Keratinocyte (primary cell): ENCODE measurements around the gene ATP13A3. TPM values are rescaled to one million over a fixed set of nuclear protein-coding genes. Genes with fewer than 3 reads are reported as not detected.
"Not testable (repeated sequence)": the region's sequence is repeated elsewhere in the genome, so short reads cannot be mapped to it uniquely, and the experiment has no call there.

Experiments
- DNase-seq: peaks from one replicate; pipeline ENCODE4 v3.0.0-alpha.2; 2011; ENCODE audit warnings: low read depth, missing footprints, low spot score
- FAIRE-seq: peaks from 2 replicates; lab custom pipeline; 2011; peaks lifted over from hg19 to GRCh38; lab: Jason Lieb, UNC
- H2AFZ ChIP-seq: 2 replicates; pipeline ENCODE4 v1.6.0; 2012; ENCODE audit warnings: low read length, control low read depth, inconsistent platforms; ENCODE audit not compliant: control insufficient read depth
- H3K27ac ChIP-seq: 2 replicates; pipeline ENCODE4 v1.5.1; 2011; ENCODE audit warnings: low read length; ENCODE audit not compliant: control insufficient read depth, insufficient read depth
- H3K27me3 ChIP-seq: 3 replicates; pipeline ENCODE4 v1.6.0; 2011; ENCODE audit warnings: low read length; ENCODE audit not compliant: control insufficient read depth, insufficient read depth; ENCODE audit errors: extremely low read depth
- H3K36me3 ChIP-seq, 2 experiments: 2 replicates in 1 of 2; 3 replicates in 1 of 2; pipeline ENCODE4 v1.5.1; 2011; ENCODE audit warnings: low read length in 2 of 2, mild to moderate bottlenecking in 1 of 2; ENCODE audit not compliant: control insufficient read depth in 2 of 2, insufficient read depth in 2 of 2; ENCODE audit errors: extremely low read depth in 1 of 2
- H3K4me1 ChIP-seq: 3 replicates; pipeline ENCODE4 v1.5.1; 2011; ENCODE audit warnings: low read length; ENCODE audit not compliant: control insufficient read depth, insufficient read depth; ENCODE audit errors: extremely low read depth
- H3K4me2 ChIP-seq: 3 replicates; pipeline ENCODE4 v1.6.0; 2011; ENCODE audit warnings: low read depth, low read length; ENCODE audit not compliant: control insufficient read depth, insufficient read depth; ENCODE audit errors: extremely low read depth
- H3K4me3 ChIP-seq, 3 experiments: fragments of 200-600 bp in 1 of 3; sonication (generic) in 1 of 3; 2 replicates in 2 of 3; 3 replicates in 1 of 3; pipeline ENCODE4 v1.5.1; 2011 to 2016; ENCODE audit warnings: low read length in 3 of 3, mild to moderate bottlenecking in 3 of 3, control low read depth in 2 of 3, inconsistent platforms in 1 of 3, low read depth in 1 of 3, mixed read lengths in 1 of 3, mixed run types in 1 of 3, moderate library complexity in 1 of 3; ENCODE audit not compliant: control insufficient read depth in 2 of 3, insufficient read depth in 2 of 3; ENCODE audit errors: extremely low read depth in 1 of 3
- H3K79me2 ChIP-seq: 2 replicates; pipeline ENCODE4 v1.6.0; 2012; ENCODE audit warnings: low read length; ENCODE audit not compliant: control insufficient read depth, insufficient read depth
- H3K9ac ChIP-seq: 3 replicates; pipeline ENCODE4 v1.6.0; 2011; ENCODE audit warnings: low read length; ENCODE audit not compliant: control insufficient read depth, insufficient read depth; ENCODE audit errors: extremely low read depth
- H3K9me1 ChIP-seq: 3 replicates; pipeline ENCODE4 v1.6.0; 2011; ENCODE audit warnings: low read length; ENCODE audit not compliant: control insufficient read depth, insufficient read depth; ENCODE audit errors: extremely low read depth
- H3K9me3 ChIP-seq: 2 replicates; pipeline ENCODE4 v1.5.1; 2012; ENCODE audit warnings: low read depth, low read length; ENCODE audit not compliant: control insufficient read depth
- H4K20me1 ChIP-seq: 3 replicates; pipeline ENCODE4 v1.6.0; 2011; ENCODE audit warnings: low read length; ENCODE audit not compliant: control insufficient read depth, insufficient read depth; ENCODE audit errors: extremely low read depth
- CTCF ChIP-seq, 3 experiments: IDR thresholded peaks in 1 of 3; conservative IDR thresholded peaks in 1 of 3; optimal IDR thresholded peaks in 1 of 3; 2 replicates in 2 of 3; 3 replicates in 1 of 3; pipeline versions ENCODE3 to v1.5.1; 2011; ENCODE audit warnings: low read length in 3 of 3, mild to moderate bottlenecking in 3 of 3, moderate library complexity in 2 of 3, control low read depth in 1 of 3, inconsistent platforms in 1 of 3; ENCODE audit not compliant: insufficient read depth in 2 of 3; ENCODE audit errors: extremely low read depth in 1 of 3
- EZH2 ChIP-seq: IDR thresholded peaks from one replicate; pipeline ENCODE4 v1.6.1; 2012; ENCODE audit warnings: inconsistent platforms, mild to moderate bottlenecking, low read length, moderate library complexity
- dilution Hi-C: fragments of 300-500 bp; cut with MboI; formaldehyde crosslinking; loops from one replicate; pipeline ENCODE4 v1.7.0; 2020; ENCODE audit warnings: low sequenced_read_pairs; ENCODE audit not compliant: extremely low pct_ligation_motif_present
- polyA plus RNA-seq, 5 experiments: library from polyadenylated mRNA; depleted of rRNA in 3 of 5; stranded (reverse) in 3 of 5; stranded (forward) in 1 of 5; unstranded in 1 of 5; fragments of >200 nt; gene quantifications; 1 replicate in 1 of 5; 2 replicates in 3 of 5; 3 replicates in 1 of 5; pipeline versions ENCODE4 v1.2.1 to v1.2.3, GENCODE V29; 2011 to 2012; ENCODE audit warnings: missing spikeins in 2 of 5, low read depth in 1 of 5, low replicate concordance in 1 of 5

The ATP13A3 gene
- polyA plus RNA-seq, 1 donor (not counting 4 experiments of a cell fraction or from before 2014, with no cell fraction given) = 103 TPM

GRCh38 chr3:194520201-194520600, 33.4 kb upstream of the ATP13A3 start:
- H3K27me3 ChIP-seq, DNase-seq, H3K9me1 ChIP-seq, H3K4me2 ChIP-seq, H3K9ac ChIP-seq, H4K20me1 ChIP-seq, FAIRE-seq, dilution Hi-C loops, H3K4me3 ChIP-seq, H3K79me2 ChIP-seq, H3K36me3 ChIP-seq, H2AFZ ChIP-seq, H3K27ac ChIP-seq, H3K9me3 ChIP-seq: not testable (repeated sequence)
- peaks cover 22% of the 10 kb centered on the region for H3K4me1 ChIP-seq

- no peak for DNase-seq
- Histone ChIP-seq H3K4me3 (no peak overlapping the region), H3K27me3 (no peaks in the 10 kb centered on the region), H4K20me1 (no peaks in the 10 kb centered on the region), H3K36me3 (no peaks in the 10 kb centered on the region), H3K79me2 (no peaks in the 10 kb centered on the region), H3K4me2 (no peak overlapping the region), H3K9me1 (no peaks in the 10 kb centered on the region), H3K9me3 (no peaks in the 10 kb centered on the region), H3K9ac (no peak overlapping the region), H3K27ac (no peak overlapping the region), H2AFZ (no peak overlapping the region), H3K4me1 (peaks cover 26% of the 10 kb centered on the region)
- FAIRE-seq = no peak
- TF ChIP-seq EZH2 = no peak
- dilution Hi-C loops = no loop called here
These were observed 31.9 kb upstream of the ATP13A3 start for GRCh38 chr3:194518652-194519051.

- no peak overlapping the region for H3K9ac ChIP-seq
- no peaks in the 10 kb centered on the region for H3K9me1 ChIP-seq
- DNase-seq = no peak
- TF ChIP-seq CTCF (optimal IDR thresholded peaks at IDR 0.05 in 1 of 3, IDR thresholded peaks at IDR 0.05 in 1 of 3, conservative IDR thresholded peaks at IDR 0.05 in 1 of 3; ENCODE audit: extremely low read depth in 1 of 3, insufficient read depth in 2 of 3, low read length in 3 of 3) = no peak
- no peak for TF ChIP-seq EZH2
- dilution Hi-C loops = no loop called here
- H3K79me2 ChIP-seq = no peaks in the 10 kb centered on the region
- no peaks in the 10 kb centered on the region for H3K9me3 ChIP-seq
- no peak overlapping the region for H3K27ac ChIP-seq
- no peaks in the 10 kb centered on the region for H3K36me3 ChIP-seq
- peak overlapping the region; percentile 10 for H2AFZ ChIP-seq
- no peaks in the 10 kb centered on the region for H3K27me3 ChIP-seq
- no peaks in the 10 kb centered on the region for H4K20me1 ChIP-seq
- no peak overlapping the region for H3K4me2 ChIP-seq
- H3K4me1 ChIP-seq = peaks cover 21% of the 10 kb centered on the region
- no peak for FAIRE-seq
- no peak overlapping the region for H3K4me3 ChIP-seq
These were observed 30.5 kb upstream of the ATP13A3 start for GRCh38 chr3:194517333-194517732.
